ENCODE data around the gene CAPN12.
"Not testable (repeated sequence)": the region's sequence is repeated elsewhere in the genome, so short reads cannot be mapped to it uniquely, and the experiment has no call there.

DNA sequence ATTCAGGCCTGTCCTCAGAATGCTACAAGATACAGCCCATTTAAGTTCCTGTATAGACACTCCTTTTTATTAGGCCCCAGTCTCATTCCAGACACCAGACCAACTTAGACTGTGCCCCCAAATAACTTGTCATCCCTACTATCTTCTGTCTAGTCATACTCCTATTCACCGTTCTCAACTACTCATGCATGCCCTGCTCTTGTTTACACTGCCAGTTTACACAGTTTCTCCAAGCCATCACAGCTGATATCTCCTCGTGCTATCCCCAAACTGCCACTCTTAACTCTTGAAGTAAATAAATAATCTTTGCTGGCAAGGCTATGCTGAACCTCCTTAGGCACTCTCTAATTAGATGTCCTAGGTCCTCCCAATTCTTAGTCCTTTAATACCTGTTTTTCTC is 9.9 kb upstream of the CAPN12 start:
- TF ChIP-seq CTCF (IDR thresholded peaks at IDR 0.05 in 2 of 3, conservative IDR thresholded peaks at IDR 0.05 in 1 of 3; ENCODE audit: control insufficient read depth in 2 of 3, extremely low read depth in 1 of 3, insufficient read depth in 1 of 3, low read depth in 3 of 3, low read length in 3 of 3); SP1 (IDR thresholded peaks at IDR 0.05; ENCODE audit: low read depth, low read length); CHD4 (IDR thresholded peaks at IDR 0.05); BCL11A (IDR thresholded peaks at IDR 0.05; ENCODE audit: low read depth, low read length); BCL3 (IDR thresholded peaks at IDR 0.05; ENCODE audit: borderline replicate concordance, insufficient read depth, low read depth, low read length, poor library complexity, severe bottlenecking); EZH2 (IDR thresholded peaks at IDR 0.05; ENCODE audit: borderline replicate concordance, control insufficient read depth, low read depth, low read length); SMC3 (IDR thresholded peaks at IDR 0.05; ENCODE audit: borderline replicate concordance, low read length); ZNF274 (IDR thresholded peaks at IDR 0.05; ENCODE audit: insufficient read depth, insufficient read length); MXI1 (IDR thresholded peaks at IDR 0.05; ENCODE audit: low read depth, low read length); TCF7 (IDR thresholded peaks at IDR 0.05; ENCODE audit: borderline replicate concordance); MTA3 (IDR thresholded peaks at IDR 0.05; ENCODE audit: borderline replicate concordance, low read length): not testable (repeated sequence)
- TF ChIP-seq, protein P1, sequence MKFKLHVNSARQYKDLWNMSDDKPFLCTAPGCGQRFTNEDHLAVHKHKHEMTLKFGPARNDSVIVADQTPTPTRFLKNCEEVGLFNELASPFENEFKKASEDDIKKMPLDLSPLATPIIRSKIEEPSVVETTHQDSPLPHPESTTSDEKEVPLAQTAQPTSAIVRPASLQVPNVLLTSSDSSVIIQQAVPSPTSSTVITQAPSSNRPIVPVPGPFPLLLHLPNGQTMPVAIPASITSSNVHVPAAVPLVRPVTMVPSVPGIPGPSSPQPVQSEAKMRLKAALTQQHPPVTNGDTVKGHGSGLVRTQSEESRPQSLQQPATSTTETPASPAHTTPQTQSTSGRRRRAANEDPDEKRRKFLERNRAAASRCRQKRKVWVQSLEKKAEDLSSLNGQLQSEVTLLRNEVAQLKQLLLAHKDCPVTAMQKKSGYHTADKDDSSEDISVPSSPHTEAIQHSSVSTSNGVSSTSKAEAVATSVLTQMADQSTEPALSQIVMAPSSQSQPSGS (IDR thresholded peaks at IDR 0.05; ENCODE audit: low read length): not testable (repeated sequence)

Measured in GM12878 (cell line).